IPS-NIHi11 (cell line): ENCODE measurements around the gene CAMKK1.
A peak's percentile ranks its signal among the peaks of the same experiment; 100 is the strongest.
"Not testable (repeated sequence)": the region's sequence is repeated elsewhere in the genome, so short reads cannot be mapped to it uniquely, and the experiment has no call there.

Experiments
- DNase-seq: peaks from one replicate; pipeline ENCODE4 v3.0.0; 2012; ENCODE audit warnings: mixed read lengths, low spot score

CAMKK1 gene

GRCh38 chr17:3845621-3846436 lies 47.0 kb downstream of the CAMKK1 start, which contains the start of gene NCBP3:
TSS of gene NCBP3 (minus strand) at chr17:3846246. CDS start at chr17:3846223, 23 bp downstream.
- DNase-seq: peak; percentile 97

- no peak for DNase-seq
Observed at GRCh38 chr17:3845291-3845620, 47.6 kb downstream of the CAMKK1 start.

- not testable (repeated sequence) for DNase-seq
Observed at GRCh38 chr17:3844556-3844955, 48.3 kb downstream of the CAMKK1 start.

GRCh38 chr17:3843935-3844516 lies 48.8 kb downstream of the CAMKK1 start:
- DNase-seq: peak; percentile 66

GRCh38 chr17:3838206-3838605 lies 54.6 kb downstream of the CAMKK1 start:
- DNase-seq: peak; percentile 50

- DNase-seq: no peak
Observed at GRCh38 chr17:3836551-3836950, 56.3 kb downstream of the CAMKK1 start.

- DNase-seq: no peak
Observed at GRCh38 chr17:3835410-3836229, 57.2 kb downstream of the CAMKK1 start.

- no peak for DNase-seq
Observed at GRCh38 chr17:3834811-3835210, 58.0 kb downstream of the CAMKK1 start.

GRCh38 chr17:3828852-3829232 lies 64.0 kb downstream of the CAMKK1 start:
- DNase-seq: no peak

- DNase-seq: no peak
Observed at GRCh38 chr17:3828151-3828851, 64.6 kb downstream of the CAMKK1 start.

- peak; percentile 73 for DNase-seq
Observed at GRCh38 chr17:3827124-3827773, 65.6 kb downstream of the CAMKK1 start.

GRCh38 chr17:3826191-3826590 lies 66.7 kb downstream of the CAMKK1 start:
- DNase-seq: no peak

GRCh38 chr17:3821101-3821500 lies 71.8 kb downstream of the CAMKK1 start:
- DNase-seq: no peak

GRCh38 chr17:3818786-3819185 lies 74.1 kb downstream of the CAMKK1 start:
- DNase-seq: no peak

GRCh38 chr17:3817851-3818605 lies 74.8 kb downstream of the CAMKK1 start:
- no peak for DNase-seq

- DNase-seq: no peak
Observed at GRCh38 chr17:3815925-3816324, 76.9 kb downstream of the CAMKK1 start.

GRCh38 chr17:3815122-3815521 lies 77.7 kb downstream of the CAMKK1 start:
- DNase-seq: no peak

- no peak for DNase-seq
Observed at GRCh38 chr17:3814361-3814760, 78.5 kb downstream of the CAMKK1 start.

- no peak for DNase-seq
Observed at GRCh38 chr17:3813171-3813570, 79.7 kb downstream of the CAMKK1 start.

GRCh38 chr17:3812771-3813170 lies 80.1 kb downstream of the CAMKK1 start:
- DNase-seq: no peak

GRCh38 chr17:3812284-3812683 lies 80.6 kb downstream of the CAMKK1 start:
- DNase-seq: no peak
